HG02763 (cell line): ENCODE results near the gene MVP.

Source experiments
- ATAC-seq: cut with Tn5 transposase; IDR thresholded peaks from one replicate; pipeline ENCODE4 v1.9.1; 2021; ENCODE audit warnings: mild to moderate bottlenecking, moderate library complexity; ENCODE audit not compliant: unreplicated experiment

The MVP gene

GRCh38 chr16:29804020-29804419, 16.2 kb upstream of the MVP start:
- no peak for ATAC-seq

GRCh38 chr16:29804455-29805231, 15.6 kb upstream of the MVP start:
- no peak for ATAC-seq

- peak; percentile 55 for ATAC-seq
Measured at GRCh38 chr16:29805232-29806098, 14.8 kb upstream of the MVP start.

- ATAC-seq = no peak
Measured at GRCh38 chr16:29806099-29806579, 14.1 kb upstream of the MVP start, which contains the start of gene MAZ. Gene MAZ, plus strand, starts transcription at chr16:29806529. Its CDS starts 173 bp downstream, at chr16:29806702.

- ATAC-seq = no peak
Measured at GRCh38 chr16:29806641-29807425, 13.4 kb upstream of the MVP start.

GRCh38 chr16:29807426-29808218, 12.6 kb upstream of the MVP start:
- no peak for ATAC-seq

- ATAC-seq = no peak
Measured at GRCh38 chr16:29808219-29808900, 11.9 kb upstream of the MVP start.

GRCh38 chr16:29809031-29809747, 11.1 kb upstream of the MVP start:
- ATAC-seq = no peak

- no peak for ATAC-seq
Measured at GRCh38 chr16:29809850-29810698, 10.2 kb upstream of the MVP start.

GRCh38 chr16:29810699-29811169, 9.5 kb upstream of the MVP start:
- ATAC-seq = no peak

GRCh38 chr16:29811170-29811895, 8.9 kb upstream of the MVP start:
- ATAC-seq = no peak

- no peak for ATAC-seq
Measured at GRCh38 chr16:29811896-29812665, 8.2 kb upstream of the MVP start, which contains the start of gene PRRT2. Gene PRRT2, plus strand, starts transcription at chr16:29812193. Its CDS starts 862 bp downstream, at chr16:29813055.

GRCh38 chr16:29812754-29813643, 7.3 kb upstream of the MVP start:
- no peak for ATAC-seq

GRCh38 chr16:29813644-29814562, 6.4 kb upstream of the MVP start:
- no peak for ATAC-seq
